Breast epithelium (tissue), 4 donors: ENCODE results near the gene SPTBN5. TPM values are rescaled to one million over a fixed set of nuclear protein-coding genes. Genes with fewer than 3 reads are reported as not detected.
"Not testable (repeated sequence)": the region's sequence is repeated elsewhere in the genome, so short reads cannot be mapped to it uniquely, and the experiment has no call there.

Experiments
- DNase-seq, 2 donors: peaks; one replicate each; pipeline ENCODE4 v3.0.0-alpha.2; 2019; ENCODE audit warnings: low spot score in 2 of 2
- H3K27ac ChIP-seq, 2 donors: fragments of 200-600 bp; sonication (generic) in 1 of 2; one replicate each; pipeline ENCODE4 v1.5.1; 2016 to 2019; ENCODE audit warnings: mild to moderate bottlenecking in 1 of 2
- H3K27me3 ChIP-seq, 2 donors: fragments of 200-600 bp; sonication (generic) in 1 of 2; one replicate each; pipeline versions ENCODE4 v1.5.1 to v1.6.0; 2017 to 2019; ENCODE audit warnings: control low read depth in 1 of 2, mild to moderate bottlenecking in 1 of 2
- H3K36me3 ChIP-seq: fragments of 200-600 bp; one replicate; pipeline ENCODE4 v1.5.1; 2019
- H3K4me1 ChIP-seq, 2 donors: fragments of 200-600 bp; sonication (generic); one replicate each; pipeline ENCODE4 v1.5.1; 2016 to 2019; ENCODE audit warnings: control low read depth in 1 of 2
- H3K4me3 ChIP-seq, 3 donors: fragments of 200-600 bp; sonication (generic); 1 replicate in 2 of 3; 2 replicates in 1 of 3; pipeline ENCODE4 v1.5.1; 2016 to 2019; ENCODE audit warnings: mild to moderate bottlenecking in 3 of 3, moderate library complexity in 2 of 3
- H3K9me3 ChIP-seq, 2 donors: fragments of 200-600 bp; sonication (generic) in 1 of 2; one replicate each; pipeline ENCODE4 v1.5.1; 2016 to 2019; ENCODE audit warnings: control low read depth in 1 of 2
- CTCF ChIP-seq, 3 donors: fragments of 450-650 bp; IDR thresholded peaks; one replicate each; pipeline ENCODE4 v1.5.1; 2016 to 2017; ENCODE audit warnings: antibody characterized with exemption in 3 of 3, mild to moderate bottlenecking in 3 of 3, moderate library complexity in 3 of 3
- POLR2A ChIP-seq: fragments of 450-650 bp; IDR thresholded peaks from one replicate; pipeline ENCODE4 v1.6.1; 2016; ENCODE audit warnings: antibody characterized with exemption, mild to moderate bottlenecking, moderate library complexity
- POLR2AphosphoS5 ChIP-seq, 3 donors: sonication (generic); formaldehyde crosslinking; IDR thresholded peaks; one replicate each; pipeline ENCODE4 v1.6.1; 2017; ENCODE audit warnings: antibody characterized with exemption in 3 of 3
- intact Hi-C: fragments of 100-400 bp; cut with DNase I; formaldehyde crosslinking; loops from one replicate; pipeline ENCODE4 v1.15.1; 2023; ENCODE audit warnings: low total_unique reads
- total RNA-seq, 3 donors: library from RNA; depleted of rRNA; stranded (reverse); fragments of >200 nt; gene quantifications; one replicate each; pipeline ENCODE4 v1.1.0, GENCODE V29; 2016

The SPTBN5 gene
- total RNA-seq, 3 donors from 2014 or later: 0.16 to 2.3 (median 2.0) TPM

GRCh38 chr15:41834096-41834495 lies 59.8 kb downstream of the SPTBN5 start:
- TF ChIP-seq CTCF (IDR thresholded peaks at IDR 0.05): no peak
- TF ChIP-seq POLR2AphosphoS5 (IDR thresholded peaks at IDR 0.05): no peak
- no peak for TF ChIP-seq POLR2A
- Histone ChIP-seq H3K36me3 (no peaks in the 10 kb centered on the region), H3K4me1 (peaks cover 0 to 8% of the 10 kb centered on the region in 2 donors), H3K27ac (no peak overlapping the region), H3K4me3 (no peak overlapping the region), H3K9me3 (no peaks in the 10 kb centered on the region), H3K27me3 (no peaks in the 10 kb centered on the region)
- DNase-seq: no peak
- intact Hi-C loops: no loop called here

- Histone ChIP-seq H3K4me3 (no peak overlapping the region), H3K27ac (peak overlapping the region; percentile 55 to 68), H3K9me3 (no peaks in the 10 kb centered on the region), H3K4me1 (peaks cover 0 to 6% of the 10 kb centered on the region in 2 donors), H3K36me3 (no peaks in the 10 kb centered on the region), H3K27me3 (no peaks in the 10 kb centered on the region)
- TF ChIP-seq CTCF (IDR thresholded peaks at IDR 0.05) (no peak), POLR2AphosphoS5 (IDR thresholded peaks at IDR 0.05) (peak in 1 of 3 donors; percentile 57), POLR2A (no peak)
- peak in 1 of 2 donors; percentile 70 for DNase-seq
- intact Hi-C loops: no loop called here
These were observed 61.0 kb downstream of the SPTBN5 start for GRCh38 chr15:41832875-41833274.

- Histone ChIP-seq H3K36me3 (no peaks in the 10 kb centered on the region), H3K27me3 (no peaks in the 10 kb centered on the region), H3K27ac (peak overlapping the region; percentile 55 to 68), H3K4me3 (no peak overlapping the region), H3K4me1 (peaks cover 0 to 6% of the 10 kb centered on the region in 2 donors), H3K9me3 (no peaks in the 10 kb centered on the region)
- DNase-seq: no peak
- intact Hi-C loops: no loop called here
- TF ChIP-seq POLR2AphosphoS5 (IDR thresholded peaks at IDR 0.05): no peak
- TF ChIP-seq POLR2A: no peak
- no peak for TF ChIP-seq CTCF (IDR thresholded peaks at IDR 0.05)
These were observed 61.6 kb downstream of the SPTBN5 start for GRCh38 chr15:41832208-41832607.

- H3K36me3 ChIP-seq, H3K27me3 ChIP-seq, DNase-seq, H3K27ac ChIP-seq, H3K9me3 ChIP-seq, H3K4me1 ChIP-seq, H3K4me3 ChIP-seq, intact Hi-C loops: not testable (repeated sequence)
These were observed 62.6 kb downstream of the SPTBN5 start for GRCh38 chr15:41831291-41831690.

GRCh38 chr15:41829959-41830646 lies 63.8 kb downstream of the SPTBN5 start:
- Histone ChIP-seq H3K36me3 (no peaks in the 10 kb centered on the region), H3K4me1 (peaks cover 0 to 6% of the 10 kb centered on the region in 2 donors), H3K4me3 (peak overlapping the region in 1 of 3 donors; percentile 31), H3K27me3 (no peaks in the 10 kb centered on the region), H3K9me3 (no peaks in the 10 kb centered on the region), H3K27ac (no peak overlapping the region)
- intact Hi-C loops: no loop called here
- TF ChIP-seq CTCF (IDR thresholded peaks at IDR 0.05) (no peak), POLR2AphosphoS5 (IDR thresholded peaks at IDR 0.05) (no peak), POLR2A (no peak)
- DNase-seq: no peak
